ENCODE data around the gene SOHLH1.

Gene SOHLH1

GRCh38 chr9:135711391-135711790 lies 12.1 kb upstream of the SOHLH1 start:
- TF ChIP-seq REST (IDR thresholded peaks at IDR 0.05; ENCODE audit: insufficient read depth in 1 of 2, low read depth in 2 of 2, low read length in 2 of 2) (no peak), TAF1 (IDR thresholded peaks at IDR 0.05; ENCODE audit: borderline replicate concordance, insufficient read depth, low read length) (no peak), SIN3A (IDR thresholded peaks at IDR 0.05; ENCODE audit: borderline replicate concordance, insufficient read depth, low read length) (no peak), POLR2AphosphoS5 (IDR thresholded peaks at IDR 0.05; ENCODE audit: low read depth, low read length) (no peak), FOXP2 (optimal IDR thresholded peaks at IDR 0.05; ENCODE audit: borderline replicate concordance, extremely low read depth, extremely low read length, insufficient read depth) (no peak)

DNA sequence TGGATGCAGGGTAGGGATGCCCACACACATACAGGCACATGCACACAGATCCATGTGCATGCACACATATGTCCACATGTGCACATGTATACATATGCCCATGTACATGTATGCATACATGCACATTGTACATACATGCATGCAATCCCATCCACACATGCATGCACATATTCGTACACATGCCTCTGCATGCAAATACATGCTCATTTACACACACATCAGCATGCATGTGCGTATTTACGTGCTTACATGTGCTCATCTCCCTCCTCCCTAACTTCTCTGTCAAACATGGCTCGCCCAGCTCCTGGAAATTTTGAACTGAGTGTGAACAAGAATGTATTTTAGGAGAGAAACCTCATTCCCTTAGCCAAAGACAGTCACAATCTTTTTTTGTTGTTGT lies 8.9 kb upstream of the SOHLH1 start:
- TF ChIP-seq SIN3A (IDR thresholded peaks at IDR 0.05; ENCODE audit: borderline replicate concordance, insufficient read depth, low read length) (no peak), FOXP2 (optimal IDR thresholded peaks at IDR 0.05; ENCODE audit: borderline replicate concordance, extremely low read depth, extremely low read length, insufficient read depth) (no peak), TAF1 (IDR thresholded peaks at IDR 0.05; ENCODE audit: borderline replicate concordance, insufficient read depth, low read length) (no peak), REST (IDR thresholded peaks at IDR 0.05; ENCODE audit: insufficient read depth in 1 of 2, low read depth in 2 of 2, low read length in 2 of 2) (no peak), POLR2AphosphoS5 (IDR thresholded peaks at IDR 0.05; ENCODE audit: low read depth, low read length) (no peak)

- TF ChIP-seq FOXP2 (optimal IDR thresholded peaks at IDR 0.05; ENCODE audit: borderline replicate concordance, extremely low read depth, extremely low read length, insufficient read depth): no peak
- no peak for TF ChIP-seq POLR2AphosphoS5 (IDR thresholded peaks at IDR 0.05; ENCODE audit: low read depth, low read length)
- TF ChIP-seq SIN3A (IDR thresholded peaks at IDR 0.05; ENCODE audit: borderline replicate concordance, insufficient read depth, low read length): no peak
- TF ChIP-seq REST (IDR thresholded peaks at IDR 0.05; ENCODE audit: insufficient read depth in 1 of 2, low read depth in 2 of 2, low read length in 2 of 2): no peak
- TF ChIP-seq TAF1 (IDR thresholded peaks at IDR 0.05; ENCODE audit: borderline replicate concordance, insufficient read depth, low read length): no peak
Measured at GRCh38 chr9:135707252-135708138, 8.2 kb upstream of the SOHLH1 start.

- TF ChIP-seq POLR2AphosphoS5 (IDR thresholded peaks at IDR 0.05; ENCODE audit: low read depth, low read length) (no peak), SIN3A (IDR thresholded peaks at IDR 0.05; ENCODE audit: borderline replicate concordance, insufficient read depth, low read length) (no peak), TAF1 (IDR thresholded peaks at IDR 0.05; ENCODE audit: borderline replicate concordance, insufficient read depth, low read length) (no peak), REST (IDR thresholded peaks at IDR 0.05; ENCODE audit: insufficient read depth in 1 of 2, low read depth in 2 of 2, low read length in 2 of 2) (no peak), FOXP2 (optimal IDR thresholded peaks at IDR 0.05; ENCODE audit: borderline replicate concordance, extremely low read depth, extremely low read length, insufficient read depth) (no peak)
Measured at GRCh38 chr9:135706288-135706687, 7.0 kb upstream of the SOHLH1 start.

Measured in PFSK-1 (cell line).